ENCODE measurements around the gene ANAPC1.

The ANAPC1 gene

GRCh38 chr2:111883661-111884591 lies at the start of gene ANAPC1 (continued):
- TF ChIP-seq, protein P1, sequence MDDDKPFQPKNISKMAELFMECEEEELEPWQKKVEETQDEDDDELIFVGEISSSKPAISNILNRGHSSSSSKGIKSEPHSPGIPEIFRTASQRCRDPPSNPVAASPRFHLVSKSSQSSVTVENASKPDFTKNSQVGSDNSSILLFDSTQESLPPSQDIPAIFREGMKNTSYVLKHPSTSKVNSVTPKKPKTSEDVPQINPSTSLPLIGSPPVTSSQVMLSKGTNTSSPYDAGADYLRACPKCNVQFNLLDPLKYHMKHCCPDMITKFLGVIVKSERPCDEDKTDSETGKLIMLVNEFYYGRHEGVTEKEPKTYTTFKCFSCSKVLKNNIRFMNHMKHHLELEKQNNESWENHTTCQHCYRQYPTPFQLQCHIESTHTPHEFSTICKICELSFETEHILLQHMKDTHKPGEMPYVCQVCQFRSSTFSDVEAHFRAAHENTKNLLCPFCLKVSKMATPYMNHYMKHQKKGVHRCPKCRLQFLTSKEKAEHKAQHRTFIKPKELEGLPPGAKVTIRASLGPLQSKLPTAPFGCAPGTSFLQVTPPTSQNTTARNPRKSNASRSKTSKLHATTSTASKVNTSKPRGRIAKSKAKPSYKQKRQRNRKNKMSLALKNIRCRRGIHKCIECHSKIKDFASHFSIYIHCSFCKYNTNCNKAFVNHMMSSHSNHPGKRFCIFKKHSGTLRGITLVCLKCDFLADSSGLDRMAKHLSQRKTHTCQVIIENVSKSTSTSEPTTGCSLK (tag by site-specific recombination; IDR thresholded peaks at IDR 0.05) = no peak
- TF ChIP-seq ZNF155 (tag by site-specific recombination; IDR thresholded peaks at IDR 0.05) = no peak
- no peak for TF ChIP-seq ZNF488 (tag by site-specific recombination; IDR thresholded peaks at IDR 0.05)
- no peak for TF ChIP-seq GFI1B (tag by site-specific recombination; IDR thresholded peaks at IDR 0.05)
- TF ChIP-seq TRIM28 (IDR thresholded peaks at IDR 0.05; ENCODE audit: borderline replicate concordance, low read length) = no peak
- TF ChIP-seq ZBTB21 (tag by site-specific recombination; IDR thresholded peaks at IDR 0.05) = no peak
- TF ChIP-seq ZFP3 (tag by site-specific recombination; IDR thresholded peaks at IDR 0.05; ENCODE audit: low read depth) = no peak
- peak; percentile 78 for TF ChIP-seq GLIS1 (tag by site-specific recombination; IDR thresholded peaks at IDR 0.05)
- TF ChIP-seq ZNF335 (tag by site-specific recombination; conservative IDR thresholded peaks at IDR 0.05) = peak; percentile 90
- no peak for TF ChIP-seq OVOL3 (tag by site-specific recombination; IDR thresholded peaks at IDR 0.05)
- no peak for TF ChIP-seq ZFP69B (tag by site-specific recombination; IDR thresholded peaks at IDR 0.05)
- TF ChIP-seq ZNF426 (tag by site-specific recombination; IDR thresholded peaks at IDR 0.05) = no peak
- peak; percentile 65; the same call in 1 of the 2 replicates for TF ChIP-seq ZFP37 (tag by site-specific recombination; IDR thresholded peaks at IDR 0.05)
- TF ChIP-seq MZF1 (tag by site-specific recombination; IDR thresholded peaks at IDR 0.05; ENCODE audit: borderline replicate concordance) = no peak
- no peak for TF ChIP-seq ZBTB7A (tag by site-specific recombination; IDR thresholded peaks at IDR 0.05; ENCODE audit: low read depth)
- TF ChIP-seq KLF16 (tag by site-specific recombination; IDR thresholded peaks at IDR 0.05) = peak; percentile 51
- peak; percentile 76 for TF ChIP-seq CTCF (tag by site-specific recombination; IDR thresholded peaks at IDR 0.05)
- TF ChIP-seq, protein P2, sequence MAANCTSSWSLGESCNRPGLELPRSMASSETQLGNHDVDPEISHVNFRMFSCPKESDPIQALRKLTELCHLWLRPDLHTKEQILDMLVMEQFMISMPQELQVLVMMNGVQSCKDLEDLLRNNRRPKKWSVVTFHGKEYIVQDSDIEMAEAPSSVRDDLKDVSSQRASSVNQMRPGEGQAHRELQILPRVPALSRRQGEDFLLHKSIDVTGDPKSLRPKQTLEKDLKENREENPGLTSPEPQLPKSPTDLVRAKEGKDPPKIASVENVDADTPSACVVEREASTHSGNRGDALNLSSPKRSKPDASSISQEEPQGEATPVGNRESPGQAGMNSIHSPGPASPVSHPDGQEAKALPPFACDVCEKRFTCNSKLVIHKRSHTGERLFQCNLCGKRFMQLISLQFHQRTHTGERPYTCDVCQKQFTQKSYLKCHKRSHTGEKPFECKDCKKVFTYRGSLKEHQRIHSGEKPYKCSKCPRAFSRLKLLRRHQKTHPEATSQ (tag by site-specific recombination; IDR thresholded peaks at IDR 0.05) = no peak
- 0 out of 2 replicates have a peak, but pooled peaks have one; percentile 31 for TF ChIP-seq ZNF660 (tag by site-specific recombination; IDR thresholded peaks at IDR 0.05)
- no peak for TF ChIP-seq ZNF510 (tag by site-specific recombination; IDR thresholded peaks at IDR 0.05; ENCODE audit: insufficient replicate concordance)
- TF ChIP-seq ZNF776 (tag by site-specific recombination; IDR thresholded peaks at IDR 0.05; ENCODE audit: borderline replicate concordance) = no peak
- no peak for TF ChIP-seq KLF1 (tag by site-specific recombination; IDR thresholded peaks at IDR 0.05)
- TF ChIP-seq ZNF223 (tag by site-specific recombination; IDR thresholded peaks at IDR 0.05) = no peak
- TF ChIP-seq ZNF324 (tag by site-specific recombination; IDR thresholded peaks at IDR 0.05) = no peak
- 0 out of 2 replicates have a peak, but pooled peaks have one; percentile 39 for TF ChIP-seq SP2 (tag by site-specific recombination; IDR thresholded peaks at IDR 0.05)
- no peak for TF ChIP-seq ZNF514 (tag by site-specific recombination; IDR thresholded peaks at IDR 0.05)
- TF ChIP-seq ZNF132 (tag by site-specific recombination; IDR thresholded peaks at IDR 0.05; ENCODE audit: borderline replicate concordance) = no peak
- no peak for TF ChIP-seq ZNF23 (tag by site-specific recombination; IDR thresholded peaks at IDR 0.05; ENCODE audit: borderline replicate concordance)
- TF ChIP-seq REST (tag by site-specific recombination; IDR thresholded peaks at IDR 0.05) = no peak; the same call in 1 of the 2 replicates
- no peak for TF ChIP-seq ZNF10 (tag by site-specific recombination; IDR thresholded peaks at IDR 0.05)
- peak; percentile 36; the same call in 1 of the 2 replicates for TF ChIP-seq ZNF600 (tag by site-specific recombination; IDR thresholded peaks at IDR 0.05)

Measured in HEK293 (cell line).